GM19193 (cell line): ENCODE data around the gene SULT1C4.

Source experiments
- POLR2A ChIP-seq: IDR thresholded peaks from 4 replicates; pipeline ENCODE4 v1.6.1; 2011; ENCODE audit not compliant: insufficient read depth, insufficient read length; ENCODE audit errors: extremely low read depth

SULT1C4 gene

DNA sequence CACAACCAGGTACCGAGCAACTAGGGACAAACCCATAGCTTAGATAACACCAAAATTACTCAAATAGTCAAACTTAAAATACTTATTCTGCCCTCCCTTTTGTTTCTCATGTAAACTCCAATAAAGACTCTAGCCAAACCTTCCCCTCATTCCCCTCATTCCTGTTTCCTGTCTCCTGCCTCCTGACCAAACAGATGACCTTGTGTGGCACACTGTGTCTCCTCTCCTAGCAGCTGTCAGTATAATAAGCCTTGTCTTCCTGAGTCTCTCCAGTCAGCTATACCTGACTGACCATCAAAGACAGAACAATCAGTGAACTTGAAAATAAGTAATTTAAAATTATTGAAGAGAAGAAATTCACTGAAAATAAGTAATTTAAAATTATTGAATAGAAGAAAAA, 14.3 kb downstream of the SULT1C4 start:
- no peak for TF ChIP-seq POLR2A

DNA sequence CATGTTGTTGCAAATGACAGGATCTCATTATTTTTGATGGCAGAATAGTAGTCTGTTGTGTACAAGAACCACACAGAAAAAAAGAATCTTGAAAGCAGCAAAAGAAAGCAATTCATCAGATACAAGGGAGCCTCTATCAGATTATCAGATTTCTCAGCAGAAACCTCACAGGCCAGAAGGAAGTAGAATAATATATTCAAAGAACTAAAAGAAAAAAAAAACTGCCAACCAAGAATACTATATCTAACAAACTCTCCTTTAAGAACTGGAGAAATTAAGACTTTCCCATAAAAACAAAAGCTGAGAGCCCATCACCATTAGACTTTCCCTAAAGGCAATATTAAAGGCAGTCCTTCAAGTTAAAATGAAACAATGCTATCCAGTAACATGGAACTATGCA, 15.4 kb downstream of the SULT1C4 start:
- no peak for TF ChIP-seq POLR2A

DNA sequence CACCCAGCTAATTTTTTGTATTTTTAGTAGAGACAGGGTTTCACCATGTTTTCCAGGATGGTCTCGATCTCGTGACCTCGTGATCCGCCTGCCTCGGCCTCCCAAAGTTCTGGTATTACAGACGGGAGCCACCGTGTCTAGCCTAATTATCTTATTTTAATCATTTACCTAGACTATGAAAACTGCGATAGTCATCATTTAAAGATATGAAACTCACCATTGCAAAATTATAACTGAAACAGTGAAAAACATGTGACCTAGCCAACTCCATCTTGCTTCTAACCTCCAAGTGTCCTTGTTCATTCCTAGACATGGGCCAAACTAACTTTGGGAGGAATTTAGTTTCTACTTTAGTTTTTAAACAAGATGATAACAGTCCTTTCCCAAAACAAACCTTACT, 17.4 kb downstream of the SULT1C4 start:
- TF ChIP-seq POLR2A: no peak

DNA sequence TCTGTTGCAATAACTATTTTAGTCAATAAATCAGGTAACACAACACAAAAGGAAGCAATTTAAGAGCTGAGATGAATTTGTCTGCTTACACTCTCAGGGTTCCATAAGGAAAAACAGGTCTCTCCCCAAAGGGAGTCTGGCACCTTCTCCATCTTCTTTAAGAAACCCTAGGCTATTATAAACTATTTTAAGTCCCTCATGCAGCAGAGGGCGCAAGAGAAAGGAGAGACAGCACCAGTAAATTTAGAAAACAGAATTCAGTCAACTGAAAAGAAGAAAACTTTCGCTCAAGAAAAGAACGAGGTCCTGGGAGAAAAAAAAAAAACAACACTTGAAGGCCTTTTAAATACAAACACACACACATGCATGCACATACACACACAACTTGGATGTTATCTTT, 19.1 kb downstream of the SULT1C4 start:
- no peak for TF ChIP-seq POLR2A

DNA sequence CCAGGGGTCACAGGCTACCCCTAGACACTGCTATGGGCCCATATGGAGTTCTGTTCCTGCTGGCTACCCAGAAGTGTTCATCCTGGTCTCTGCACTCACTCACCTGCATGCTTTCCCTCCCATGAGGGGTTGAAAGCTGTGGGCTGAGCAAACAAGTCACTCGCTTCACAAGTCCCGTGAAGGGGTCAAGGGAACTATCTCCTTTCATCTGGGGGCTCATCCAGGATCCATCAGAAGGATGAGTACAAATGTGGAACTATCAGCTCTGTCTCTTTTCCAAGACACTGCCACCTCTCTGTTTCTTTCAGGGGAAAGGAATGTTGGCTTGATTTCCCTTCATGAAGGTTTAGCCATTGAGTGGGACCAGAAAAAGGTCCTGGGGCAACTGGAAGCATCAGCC, 21.7 kb downstream of the SULT1C4 start:
- TF ChIP-seq POLR2A: no peak

DNA sequence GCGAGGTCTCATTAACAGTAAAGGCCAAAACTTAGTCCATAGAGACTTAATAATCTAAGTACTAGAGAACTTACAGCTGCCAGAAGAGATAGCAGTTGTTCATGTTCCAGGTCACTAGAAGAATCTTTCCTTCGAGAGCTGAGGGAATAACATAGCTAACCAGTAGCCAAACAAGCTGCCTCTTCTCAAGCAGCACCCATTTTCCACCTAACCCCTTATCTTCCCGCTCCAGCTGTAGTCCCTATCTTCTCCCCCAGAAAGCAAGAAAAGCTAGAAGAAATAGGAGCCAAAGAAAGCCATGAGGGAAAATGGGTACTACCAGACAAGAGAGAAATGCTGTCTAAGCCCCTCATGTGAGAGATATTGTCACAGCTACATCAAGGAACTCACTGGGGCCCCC, 24.0 kb downstream of the SULT1C4 start:
- no peak for TF ChIP-seq POLR2A

DNA sequence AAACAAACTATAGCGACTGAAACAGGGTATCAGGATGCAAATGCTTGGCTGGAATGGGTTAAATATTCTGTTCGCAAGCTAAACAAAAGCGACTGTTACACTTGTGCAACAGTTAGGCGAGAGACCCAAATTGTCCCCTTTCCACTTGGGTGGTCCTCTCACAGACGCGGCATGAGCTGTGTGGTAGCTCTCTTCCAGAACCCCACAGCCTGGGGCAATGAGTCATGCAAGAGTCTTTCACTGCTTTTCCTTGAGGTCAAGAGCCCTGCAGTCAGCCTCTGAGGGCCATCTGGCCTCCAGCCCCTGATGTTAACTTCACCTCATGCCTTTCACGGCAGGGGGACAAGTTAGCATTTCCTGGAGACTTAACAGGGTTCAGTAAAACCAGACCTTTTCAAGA, 25.7 kb downstream of the SULT1C4 start:
- no peak for TF ChIP-seq POLR2A

DNA sequence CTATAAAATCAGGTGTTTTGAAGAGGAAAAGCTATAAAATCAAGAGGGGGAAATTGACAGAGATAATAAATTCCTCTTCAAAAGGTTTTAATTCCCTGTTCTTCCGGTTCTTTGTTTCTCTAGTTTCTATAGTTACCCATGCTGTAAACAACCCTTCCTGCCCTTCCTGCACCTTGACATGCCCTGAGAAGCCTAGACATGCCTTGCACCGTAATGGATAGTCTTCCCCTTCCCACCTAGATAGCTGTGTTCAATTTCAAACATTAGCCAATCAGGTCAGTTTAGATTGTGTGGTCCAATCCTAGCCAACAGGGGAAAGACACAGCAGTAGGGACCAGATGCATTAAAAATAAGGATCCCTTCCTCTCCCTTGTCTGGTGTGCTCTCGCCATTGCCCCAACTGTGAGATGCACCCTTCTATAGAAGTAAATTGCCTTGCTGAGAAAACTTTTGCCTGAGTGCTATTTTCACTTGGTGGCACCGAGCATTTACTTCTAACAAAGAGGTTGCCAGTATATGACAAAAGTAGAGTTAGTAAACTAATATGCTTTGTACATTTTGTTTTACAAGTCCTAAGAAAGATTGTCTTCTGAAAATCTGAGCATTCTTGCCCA, 27.1 kb downstream of the SULT1C4 start:
- TF ChIP-seq POLR2A: no peak

DNA sequence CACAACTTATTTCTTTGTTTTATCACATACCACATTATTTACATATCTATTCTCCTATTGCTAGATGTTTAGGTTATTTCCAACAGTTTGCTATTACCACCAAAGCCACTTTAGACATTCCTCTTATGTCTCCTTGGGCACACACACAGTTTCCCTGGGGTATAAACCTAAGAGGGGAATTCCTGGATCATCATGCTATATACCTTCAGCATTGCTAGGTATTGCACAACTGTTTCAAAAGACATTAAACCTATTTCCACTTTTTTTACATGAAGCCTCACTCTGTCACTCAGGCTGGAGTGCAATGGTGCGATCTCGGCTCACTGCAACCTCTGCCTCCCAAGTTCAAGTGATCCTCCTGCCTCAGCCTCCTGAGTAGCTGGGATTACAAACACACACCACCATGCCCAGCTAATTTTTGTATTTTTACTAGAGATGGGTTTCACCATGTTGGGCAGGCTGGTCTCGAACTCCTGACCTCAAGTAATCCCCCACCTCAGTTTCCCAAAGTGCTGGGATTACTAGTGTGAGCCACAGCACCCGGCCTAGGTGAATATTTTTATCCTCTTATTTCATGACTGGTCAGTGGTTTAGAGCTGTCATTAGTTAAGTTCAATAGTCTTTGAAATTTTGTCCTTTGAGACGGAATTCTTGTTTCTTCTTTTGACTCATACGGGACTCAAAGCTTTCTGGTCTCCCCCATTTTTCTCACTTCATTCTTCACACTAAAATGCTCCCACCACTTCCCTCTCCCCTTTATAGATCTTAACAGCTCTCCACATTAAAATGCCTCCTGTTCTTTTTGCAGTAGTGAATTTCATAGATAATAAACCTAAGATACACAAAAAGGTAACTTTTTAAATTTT, 30.3 kb downstream of the SULT1C4 start:
- no peak for TF ChIP-seq POLR2A

DNA sequence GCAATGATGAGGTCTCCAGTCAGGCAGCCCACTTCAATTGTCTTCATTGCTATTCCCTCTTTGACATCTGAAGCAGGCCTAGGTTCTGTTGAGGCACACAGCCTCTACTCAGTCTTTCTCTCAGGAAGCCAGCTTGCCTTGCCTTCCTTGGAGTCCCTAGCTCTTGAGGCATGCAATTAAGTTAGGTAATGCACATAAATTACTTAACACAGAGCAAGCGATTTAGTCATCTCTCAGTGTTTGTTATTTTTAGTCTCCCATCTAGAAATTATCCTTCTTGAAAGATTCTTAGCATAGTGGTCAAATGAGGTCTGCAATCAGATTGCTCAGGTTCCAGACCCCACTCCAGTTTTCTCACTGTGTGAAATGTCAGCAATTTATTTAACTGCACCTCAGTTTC, 32.0 kb downstream of the SULT1C4 start:
- no peak for TF ChIP-seq POLR2A

DNA sequence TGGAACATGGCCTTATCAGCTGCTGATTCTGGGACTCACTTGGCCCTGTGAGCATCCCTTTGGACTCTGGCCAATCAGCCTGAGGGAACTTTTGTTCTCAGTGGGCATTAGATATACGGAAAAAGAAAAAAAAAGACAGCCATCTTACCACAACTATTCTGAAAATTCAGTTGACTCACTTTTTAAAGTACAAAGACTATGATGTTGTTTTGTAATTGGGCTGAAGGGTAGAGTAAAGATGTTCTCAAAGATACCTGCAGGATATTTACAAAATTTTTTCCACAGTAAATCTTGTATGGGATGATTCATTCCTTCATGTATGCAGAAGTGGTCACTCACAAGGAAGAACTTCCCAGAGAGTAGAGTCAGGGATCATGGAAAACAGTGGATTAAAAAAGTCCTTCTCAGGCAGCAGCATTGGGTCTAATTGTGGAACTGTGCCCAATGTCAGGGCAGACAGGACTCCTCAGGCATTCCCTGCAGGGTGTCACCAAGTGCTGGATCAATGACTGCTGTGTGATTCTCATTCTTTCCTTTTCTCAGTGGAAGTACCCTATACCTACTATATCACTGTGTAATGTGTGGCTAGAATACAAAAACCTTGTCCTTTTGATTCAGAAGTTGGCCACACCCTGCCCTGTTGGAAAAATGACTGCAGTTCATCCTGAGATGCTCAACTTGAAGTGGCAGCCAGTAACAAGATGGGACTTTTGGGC, 35.4 kb downstream of the SULT1C4 start:
- TF ChIP-seq POLR2A: no peak

DNA sequence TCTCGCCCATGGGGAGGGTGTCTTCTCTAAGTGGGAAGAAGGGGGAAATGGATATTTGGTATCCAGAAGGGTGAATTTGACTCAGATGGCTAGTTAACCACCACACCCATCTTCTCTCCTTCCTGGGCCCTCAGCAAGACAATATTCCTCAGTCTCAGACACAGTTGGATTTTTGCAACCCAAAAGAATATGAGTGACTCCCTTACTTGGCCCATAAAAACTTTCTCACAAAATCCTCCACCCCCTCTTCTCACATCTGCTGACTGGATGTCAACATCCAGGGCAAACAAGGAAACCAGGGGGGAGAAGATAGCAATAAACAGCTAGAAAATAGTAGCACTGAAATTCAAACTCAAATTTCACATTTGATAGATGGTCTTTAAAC, 35.9 kb downstream of the SULT1C4 start:
- TF ChIP-seq POLR2A: no peak

DNA sequence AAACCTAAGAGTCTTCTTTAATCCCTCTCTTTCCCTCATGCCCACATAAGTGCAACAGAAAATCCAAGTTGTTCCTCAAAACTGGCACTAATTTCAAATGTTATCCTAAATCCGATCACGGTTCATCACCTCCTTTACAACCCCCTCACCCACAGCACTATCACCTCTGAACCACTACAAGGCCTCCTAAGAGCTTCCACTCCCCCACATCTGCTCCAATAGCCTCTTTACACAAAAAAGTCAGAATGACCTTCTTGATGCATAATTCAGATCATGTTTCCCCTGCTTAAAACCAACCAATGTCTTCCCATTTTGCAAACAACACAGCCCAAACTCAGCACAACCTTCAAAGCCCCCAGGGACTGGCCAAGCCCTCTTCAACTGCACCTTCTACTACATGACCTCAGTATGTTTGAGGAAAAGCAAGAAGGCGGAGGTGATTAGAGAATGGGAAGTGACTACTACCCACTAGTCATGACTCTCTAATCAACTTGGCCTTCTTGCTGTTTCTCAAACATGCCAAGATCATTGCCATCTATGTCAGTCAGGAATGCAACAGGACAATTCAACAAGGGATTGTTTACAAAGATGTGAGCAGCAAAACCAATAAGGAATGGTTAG, 36.6 kb downstream of the SULT1C4 start:
- no peak for TF ChIP-seq POLR2A

DNA sequence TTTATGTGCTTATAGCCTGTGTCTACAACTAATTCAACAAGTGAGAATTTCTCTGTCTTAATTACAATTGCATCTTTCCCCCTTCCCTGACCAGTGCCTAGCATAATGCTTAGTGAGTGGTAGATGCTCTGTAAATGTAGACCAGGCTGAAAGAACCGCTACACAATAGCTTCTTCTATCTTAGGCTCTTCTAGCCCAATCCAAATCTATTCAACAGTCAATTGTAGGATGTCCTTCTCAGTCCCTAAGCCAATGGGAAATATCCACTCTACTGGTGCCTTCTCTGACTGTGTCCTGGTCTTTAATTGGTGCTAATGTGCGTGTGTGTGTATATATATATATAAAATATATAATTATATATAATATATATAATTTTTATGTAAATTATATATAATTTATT, 37.2 kb downstream of the SULT1C4 start:
- no peak for TF ChIP-seq POLR2A

DNA sequence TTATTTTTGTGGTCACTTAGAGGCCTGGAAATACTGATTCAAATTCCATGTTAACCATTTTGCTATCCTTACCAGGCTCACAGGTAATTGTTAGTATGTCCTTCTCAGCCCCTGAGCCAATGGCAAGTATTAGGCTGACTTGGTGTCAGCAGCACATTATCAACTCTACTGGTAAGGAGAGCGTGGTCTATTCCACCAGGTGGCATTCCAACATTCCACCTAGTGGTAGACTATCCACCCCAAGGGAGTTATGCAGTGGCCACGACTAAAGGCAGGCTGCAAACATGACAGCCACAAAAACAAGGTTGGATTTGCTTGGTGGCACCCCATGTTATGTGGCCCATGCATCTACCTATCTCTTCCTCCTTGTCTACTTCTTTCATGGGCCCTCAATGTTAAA, 39.5 kb downstream of the SULT1C4 start:
- TF ChIP-seq POLR2A: no peak
